HepG2 (cell line): Measurements from ENCODE around the gene ZNF839. TPM values are rescaled to one million over a fixed set of nuclear protein-coding genes. Genes with fewer than 3 reads are reported as not detected.
A peak's percentile ranks its signal among the peaks of the same experiment; 100 is the strongest.

ENCODE experiments used
- ARNT2 ChIP-seq: sonication (generic); formaldehyde crosslinking; IDR thresholded peaks from 2 replicates; pipeline ENCODE4 v1.8.0; 2022; ENCODE audit warnings: mild to moderate bottlenecking, low read depth, missing genetic modification reagents, moderate library complexity
- ATAD3A ChIP-seq: sonication (generic); formaldehyde crosslinking; IDR thresholded peaks from 2 replicates; pipeline ENCODE4 v1.4.0; 2020; ENCODE audit warnings: missing genetic modification reagents
- ATF4 ChIP-seq, 2 experiments: fragments of 450-650 bp in 1 of 2; sonication (generic) in 1 of 2; formaldehyde crosslinking; IDR thresholded peaks; 2 replicates each; pipeline versions ENCODE4 v1.5.0 to v1.8.0; 2020 to 2022; ENCODE audit warnings: mild to moderate bottlenecking in 1 of 2, missing genetic modification reagents in 1 of 2
- EZH2 ChIP-seq: conservative IDR thresholded peaks from 2 replicates; pipeline ENCODE4 v1.6.1; 2012; ENCODE audit warnings: mild to moderate bottlenecking, low read depth, low read length, moderate library complexity
- FOSL1 ChIP-seq: sonication (generic); formaldehyde crosslinking; IDR thresholded peaks from 2 replicates; pipeline ENCODE4 v1.9.0; 2021; ENCODE audit warnings: missing genetic modification reagents, borderline replicate concordance
- GATA4 ChIP-seq: sonication (generic); IDR thresholded peaks from 2 replicates; pipeline ENCODE4 v1.6.1; 2016; ENCODE audit warnings: antibody characterized with exemption, low read depth, borderline replicate concordance
- GPBP1L1 ChIP-seq: sonication (generic); formaldehyde crosslinking; IDR thresholded peaks from 2 replicates; pipeline ENCODE4 v1.5.0; 2020; ENCODE audit warnings: mild to moderate bottlenecking, missing genetic modification reagents
- HNF4A ChIP-seq: sonication (generic); formaldehyde crosslinking; IDR thresholded peaks from 2 replicates; pipeline ENCODE4 v1.4.0; 2020; ENCODE audit warnings: missing genetic modification reagents
- IRF1 ChIP-seq: sonication (generic); formaldehyde crosslinking; IDR thresholded peaks from 2 replicates; pipeline ENCODE4 v1.4.0; 2020; ENCODE audit warnings: low read depth, mild to moderate bottlenecking, missing genetic modification reagents
- MBNL3 ChIP-seq: fragments of 250-450 bp; sonication (Bioruptor Pico); conservative IDR thresholded peaks from 2 replicates; pipeline ENCODE4 v1.8.0; 2022; ENCODE audit warnings: mild to moderate bottlenecking, inconsistent platforms
- MEF2D ChIP-seq: sonication (generic); formaldehyde crosslinking; IDR thresholded peaks from 2 replicates; pipeline ENCODE4 v1.5.1; 2020; ENCODE audit warnings: mild to moderate bottlenecking, missing genetic modification reagents
- MTA3 ChIP-seq: sonication (generic); formaldehyde crosslinking; IDR thresholded peaks from 2 replicates; pipeline ENCODE4 v1.4.0; 2020; ENCODE audit warnings: missing genetic modification reagents
- NCOA2 ChIP-seq: sonication (generic); formaldehyde crosslinking; IDR thresholded peaks from 2 replicates; pipeline ENCODE4 v1.8.0; 2022; ENCODE audit warnings: inconsistent platforms
- PHF8 ChIP-seq: sonication (generic); formaldehyde crosslinking; IDR thresholded peaks from 2 replicates; pipeline ENCODE4 v1.5.0; 2020; ENCODE audit warnings: missing genetic modification reagents
- POLR2AphosphoS5 ChIP-seq: IDR thresholded peaks from 2 replicates; pipeline ENCODE4 v1.6.1; 2012; ENCODE audit warnings: low read depth, low read length
- PREB ChIP-seq: sonication (generic); formaldehyde crosslinking; IDR thresholded peaks from 2 replicates; pipeline ENCODE4 v1.4.0; 2020; ENCODE audit warnings: missing genetic modification reagents
- PRMT3 ChIP-seq: sonication (generic); formaldehyde crosslinking; IDR thresholded peaks from 2 replicates; pipeline ENCODE4 v1.8.1; 2022; ENCODE audit warnings: low read depth, mild to moderate bottlenecking, moderate library complexity, missing genetic modification reagents, borderline replicate concordance
- RARA ChIP-seq: IDR thresholded peaks from 2 replicates; pipeline ENCODE4 v1.6.1; 2016; ENCODE audit warnings: missing genetic modification reagents, missing compliant biosample characterization
- ZFP36L2 ChIP-seq: sonication (generic); formaldehyde crosslinking; IDR thresholded peaks from 2 replicates; pipeline ENCODE4 v1.4.0; 2020; ENCODE audit warnings: missing genetic modification reagents
- ZFP82 ChIP-seq: sonication (generic); formaldehyde crosslinking; IDR thresholded peaks from 2 replicates; pipeline ENCODE4 v1.5.1; 2020; ENCODE audit warnings: mild to moderate bottlenecking, missing genetic modification reagents, borderline replicate concordance
- ZNF251 ChIP-seq: sonication (generic); formaldehyde crosslinking; IDR thresholded peaks from 2 replicates; pipeline ENCODE4 v1.9.0; 2021; ENCODE audit warnings: mild to moderate bottlenecking, missing genetic modification reagents
- ZNF746 ChIP-seq: sonication (generic); formaldehyde crosslinking; IDR thresholded peaks from 2 replicates; pipeline ENCODE4 v1.8.0; 2022; ENCODE audit warnings: mild to moderate bottlenecking, missing genetic modification reagents
- ZNF766 ChIP-seq: sonication (generic); formaldehyde crosslinking; IDR thresholded peaks from 2 replicates; pipeline ENCODE4 v1.5.0; 2020; ENCODE audit warnings: missing genetic modification reagents, borderline replicate concordance
- ZNF878 ChIP-seq: sonication (generic); formaldehyde crosslinking; IDR thresholded peaks from 2 replicates; pipeline ENCODE4 v1.8.1; 2023; ENCODE audit warnings: mild to moderate bottlenecking, missing genetic modification reagents, moderate library complexity
- ZSCAN31 ChIP-seq: sonication (generic); formaldehyde crosslinking; IDR thresholded peaks from 2 replicates; pipeline ENCODE4 v1.5.0; 2020; ENCODE audit warnings: low read depth, mild to moderate bottlenecking, missing genetic modification reagents
- polyA plus RNA-seq, 8 experiments: library from polyadenylated mRNA; depleted of rRNA in 3 of 8; stranded (reverse) in 7 of 8; unstranded in 1 of 8; fragments of >200 nt; fragmentation: Illumina TruSeq in 4 of 8; extraction: Trizol in 4 of 8; gene quantifications; 2 replicates each; pipeline versions ENCODE4 v1.2.1 to v1.2.3, GENCODE V29; 2011 to 2016; ENCODE audit warnings: low read depth in 4 of 8, missing spikeins in 1 of 8, mixed read lengths in 1 of 8; ENCODE audit not compliant: insufficient read depth in 1 of 8
- total RNA-seq, 5 experiments: library from RNA; depleted of rRNA; stranded (reverse); fragments of >200 nt; fragmentation: Illumina TruSeq; extraction: Trizol; gene quantifications; 2 replicates each; pipeline ENCODE4 v1.2.3, GENCODE V29; 2016; ENCODE audit warnings: low read depth in 1 of 5

ZNF839 gene
- total and polyA plus RNA-seq, 2 of the 13 experiments (the other 11 are each of a cell fraction or from before 2014, with no cell fraction given), result 11.1 to 12.8 TPM

- TF ChIP-seq ATAD3A (CRISPR knock-in tag) (no peak), ZNF766 (no peak), MTA3 (CRISPR knock-in tag) (no peak), IRF1 (CRISPR knock-in tag) (no peak), EZH2 (no peak), PRMT3 (CRISPR knock-in tag) (no peak), ATF4 (CRISPR knock-in tag; IDR thresholded peaks at IDR 0.05) (no peak), ZFP36L2 (CRISPR knock-in tag) (no peak), MEF2D (CRISPR knock-in tag) (no peak), RARA (no peak), PHF8 (CRISPR knock-in tag) (peak; percentile 57), GPBP1L1 (CRISPR knock-in tag) (no peak), FOSL1 (no peak), ZFP82 (CRISPR knock-in tag) (no peak), HNF4A (CRISPR knock-in tag) (peak; percentile 82), PREB (CRISPR knock-in tag) (no peak), ZNF251 (CRISPR knock-in tag) (0 out of 2 replicates have a peak, but pooled peaks have one; percentile 41), POLR2AphosphoS5 (peak; percentile 55), ZSCAN31 (CRISPR knock-in tag) (no peak), ZNF878 (CRISPR knock-in tag) (no peak), GATA4 (no peak), ARNT2 (CRISPR knock-in tag) (0 out of 2 replicates have a peak, but pooled peaks have one; percentile 22), NCOA2 (peak; percentile 26; the same call in 1 of the 2 replicates), MBNL3 (no peak), ZNF746 (CRISPR knock-in tag) (no peak)
Measured at GRCh38 chr14:102304611-102305506, 14.7 kb upstream of the ZNF839 start, which contains the start of gene MOK (continued).
